HepG2 (cell line): ENCODE data around the gene HBS1L.

ENCODE experiments used
- EZH2 ChIP-seq: conservative IDR thresholded peaks from 2 replicates; pipeline ENCODE4 v1.6.1; 2012; ENCODE audit warnings: mild to moderate bottlenecking, low read depth, low read length, moderate library complexity
- PHF8 ChIP-seq: sonication (generic); formaldehyde crosslinking; IDR thresholded peaks from 2 replicates; pipeline ENCODE4 v1.5.0; 2020; ENCODE audit warnings: missing genetic modification reagents
- REST ChIP-seq, 2 experiments: IDR thresholded peaks; 2 replicates each; pipeline ENCODE4 v1.6.1; 2011 to 2012; ENCODE audit warnings: low read length in 2 of 2, borderline replicate concordance in 1 of 2, low read depth in 1 of 2, mild to moderate bottlenecking in 1 of 2, moderate library complexity in 1 of 2
- ZBTB40 ChIP-seq, 2 experiments: fragments of 450-650 bp in 1 of 2; sonication (generic) in 1 of 2; formaldehyde crosslinking in 1 of 2; IDR thresholded peaks; 2 replicates each; pipeline versions ENCODE4 v1.6.1 to v1.8.0; 2016 to 2022; ENCODE audit warnings: antibody characterized with exemption in 1 of 2, mild to moderate bottlenecking in 1 of 2, missing genetic modification reagents in 1 of 2
- ZNF513 ChIP-seq: sonication (generic); formaldehyde crosslinking; conservative IDR thresholded peaks from 2 replicates; pipeline ENCODE4 v1.5.0; 2020; ENCODE audit warnings: missing genetic modification reagents
- ZNF570 ChIP-seq: sonication (generic); formaldehyde crosslinking; IDR thresholded peaks from 2 replicates; pipeline ENCODE4 v1.4.0; 2020; ENCODE audit warnings: mild to moderate bottlenecking, missing genetic modification reagents, borderline replicate concordance

- TF ChIP-seq ZNF513 (CRISPR knock-in tag) = no peak
- no peak for TF ChIP-seq PHF8 (CRISPR knock-in tag)
- TF ChIP-seq ZBTB40 (IDR thresholded peaks at IDR 0.05) = no peak
- TF ChIP-seq ZBTB40 (CRISPR knock-in tag; IDR thresholded peaks at IDR 0.05) = no peak
- TF ChIP-seq EZH2 = no peak
- no peak for TF ChIP-seq ZNF570
- TF ChIP-seq REST (IDR thresholded peaks at IDR 0.05; ENCODE audit: borderline replicate concordance in 1 of 2, low read depth in 1 of 2, low read length in 2 of 2) = no peak
Observed at GRCh38 chr6:135044639-135045038, 10.0 kb downstream of the HBS1L start.
